IMR-90 (cell line): Measurements from ENCODE around the gene CLEC3B. TPM values are rescaled to one million over a fixed set of nuclear protein-coding genes. Genes with fewer than 3 reads are reported as not detected.

Experiments
- ATAC-seq: fragments of 200-7000 bp; cut with Tn5 transposase; 2 replicates; pipeline ENCODE4 v1.9.1; 2020; ENCODE audit warnings: low read depth, mild to moderate bottlenecking, moderate library complexity
- BruUV-seq: library from RNA; stranded (reverse); fragments of 400-500 nt; replicated peaks from 2 replicates; lab custom pipeline; 2021; lab: Mats Ljungman, UMichigan
- CTCF ChIA-PET: fragments of 300-600 bp; formaldehyde crosslinking; extraction: SDS; loops from one replicate; lab custom pipeline; 2021; ENCODE audit warnings: antibody characterized with exemption; lab: Yijun Ruan, JAX
- POLR2A ChIA-PET: fragments of 300-600 bp; sonication (Branson Sonifier 250); formaldehyde crosslinking; loops from one replicate; lab custom pipeline; 2022; ENCODE audit warnings: antibody characterized with exemption; ENCODE audit not compliant: unreplicated experiment; lab: Charles Lee
- DNase-seq: peaks from one replicate; pipeline ENCODE4 v3.0.0; 2013
- H2AFZ ChIP-seq: replicated peaks from 2 replicates; pipeline ENCODE3; 2013; ENCODE audit warnings: low read length, mild to moderate bottlenecking; ENCODE audit not compliant: poor library complexity
- H2AK5ac ChIP-seq: 2 replicates; pipeline ENCODE4 v1.6.1; 2013; ENCODE audit warnings: low read depth, low read length, inconsistent platforms
- H2AK9ac ChIP-seq: replicated peaks from 2 replicates; pipeline ENCODE3; 2013; ENCODE audit warnings: mild to moderate bottlenecking, low read depth, low read length, moderate library complexity; ENCODE audit not compliant: poor library complexity
- H2BK120ac ChIP-seq: 2 replicates; pipeline ENCODE4 v1.6.1; 2013; ENCODE audit warnings: low read depth, low read length, inconsistent platforms
- H2BK15ac ChIP-seq: 3 replicates; pipeline ENCODE4 v1.6.1; 2013; ENCODE audit warnings: low read depth, low read length, inconsistent platforms
- H2BK20ac ChIP-seq: 2 replicates; pipeline ENCODE4 v1.6.1; 2013; ENCODE audit warnings: low read depth, mild to moderate bottlenecking, inconsistent platforms, low read length, moderate library complexity
- H2BK5ac ChIP-seq: 2 replicates; pipeline ENCODE4 v1.6.1; 2013; ENCODE audit warnings: mild to moderate bottlenecking, low read depth, low read length, inconsistent platforms; ENCODE audit not compliant: poor library complexity, severe bottlenecking
- H3K14ac ChIP-seq: replicated peaks from 2 replicates; pipeline ENCODE4 v1.6.1; 2013; ENCODE audit warnings: low read depth, low read length, inconsistent platforms
- H3K18ac ChIP-seq: 2 replicates; pipeline ENCODE4 v1.6.1; 2013; ENCODE audit warnings: low read depth, low read length, control low read depth
- H3K23ac ChIP-seq: 2 replicates; pipeline ENCODE4 v1.6.1; 2013; ENCODE audit warnings: low read depth, low read length, inconsistent platforms
- H3K27ac ChIP-seq: 2 replicates; pipeline ENCODE4 v1.5.1; 2013; ENCODE audit warnings: mild to moderate bottlenecking, control low read depth, low read length; ENCODE audit not compliant: insufficient read depth
- H3K27me3 ChIP-seq: 2 replicates; pipeline ENCODE4 v1.6.1; 2013; ENCODE audit warnings: low read length; ENCODE audit not compliant: control insufficient read depth, insufficient read depth
- H3K36me3 ChIP-seq: 2 replicates; pipeline ENCODE4 v1.6.1; 2013; ENCODE audit warnings: low read length, mixed read lengths; ENCODE audit not compliant: control insufficient read depth, insufficient read depth
- H3K4ac ChIP-seq: 2 replicates; pipeline ENCODE4 v1.6.1; 2013; ENCODE audit warnings: low read depth, low read length, inconsistent platforms
- H3K4me1 ChIP-seq: 2 replicates; pipeline ENCODE4 v1.6.1; 2013; ENCODE audit warnings: low read length, mixed read lengths; ENCODE audit not compliant: control insufficient read depth, insufficient read depth
- H3K4me2 ChIP-seq: 2 replicates; pipeline ENCODE4 v1.6.1; 2013; ENCODE audit warnings: low read depth, mild to moderate bottlenecking, control low read depth, low read length, moderate library complexity
- H3K4me3 ChIP-seq: 2 replicates; pipeline ENCODE4 v1.5.1; 2013; ENCODE audit warnings: low read depth, mild to moderate bottlenecking, control low read depth, low read length, moderate library complexity; ENCODE audit not compliant: insufficient read depth
- H3K56ac ChIP-seq: 2 replicates; pipeline ENCODE4 v1.6.1; 2013; ENCODE audit warnings: low read length, inconsistent platforms; ENCODE audit not compliant: insufficient read depth; ENCODE audit errors: extremely low read depth
- H3K79me1 ChIP-seq, 2 experiments: 2 replicates each; pipeline ENCODE4 v1.6.1; 2013; ENCODE audit warnings: low read length in 2 of 2, inconsistent platforms in 1 of 2, low read depth in 1 of 2
- H3K9ac ChIP-seq: 2 replicates; pipeline ENCODE4 v1.6.1; 2013; ENCODE audit warnings: low read depth, low read length, control low read depth
- H3K9me1 ChIP-seq: 2 replicates; pipeline ENCODE4 v1.6.1; 2013; ENCODE audit warnings: low read length, inconsistent platforms; ENCODE audit not compliant: insufficient read depth
- H3K9me3 ChIP-seq: 2 replicates; pipeline ENCODE4 v1.6.1; 2013; ENCODE audit warnings: low read length; ENCODE audit not compliant: control insufficient read depth, insufficient read depth
- H4K20me1 ChIP-seq: 2 replicates; pipeline ENCODE4 v1.6.1; 2013; ENCODE audit warnings: low read length, inconsistent platforms; ENCODE audit not compliant: insufficient read depth
- H4K5ac ChIP-seq: 2 replicates; pipeline ENCODE4 v1.6.1; 2013; ENCODE audit warnings: mild to moderate bottlenecking, low read depth, low read length, control low read depth
- H4K8ac ChIP-seq, 2 experiments: 2 replicates each; pipeline ENCODE4 v1.6.1; 2013; ENCODE audit warnings: low read depth in 2 of 2, low read length in 2 of 2, control low read depth in 1 of 2, inconsistent platforms in 1 of 2
- H4K91ac ChIP-seq: 2 replicates; pipeline ENCODE4 v1.6.1; 2013; ENCODE audit warnings: low read depth, low read length, inconsistent platforms; ENCODE audit not compliant: insufficient read depth
- CHD1 ChIP-seq: IDR thresholded peaks from 2 replicates; pipeline ENCODE4 v1.6.1; 2012; ENCODE audit warnings: low read depth, low read length, improper control_type of control experiment
- FOS ChIP-seq: fragments of 150-350 bp; IDR thresholded peaks from 2 replicates; pipeline ENCODE4 v1.6.1; 2016; ENCODE audit warnings: low read depth, low read length
- MAFK ChIP-seq: IDR thresholded peaks from 2 replicates; pipeline ENCODE4 v1.6.1; 2012; ENCODE audit warnings: low read depth, low read length, improper control_type of control experiment
- MXI1 ChIP-seq: IDR thresholded peaks from 2 replicates; pipeline ENCODE4 v1.6.1; 2012; ENCODE audit warnings: low read depth, mild to moderate bottlenecking, low read length, moderate library complexity, borderline replicate concordance
- NFE2L2 ChIP-seq: fragments of 150-350 bp; IDR thresholded peaks from 2 replicates; pipeline ENCODE4 v1.6.1; 2016; ENCODE audit warnings: low read depth, mild to moderate bottlenecking, low read length
- POLR2A ChIP-seq: IDR thresholded peaks from 2 replicates; pipeline ENCODE4 v1.6.1; 2012; ENCODE audit warnings: mild to moderate bottlenecking, low read depth, low read length
- RCOR1 ChIP-seq: IDR thresholded peaks from 2 replicates; pipeline ENCODE4 v1.6.1; 2012; ENCODE audit warnings: mild to moderate bottlenecking, low read length, improper control_type of control experiment; ENCODE audit not compliant: insufficient replicate concordance
- RFX5 ChIP-seq: IDR thresholded peaks from 2 replicates; pipeline ENCODE4 v1.8.0; 2012; ENCODE audit warnings: low read depth, mild to moderate bottlenecking, low read length, moderate library complexity
- SMC3 ChIP-seq: fragments of 150-350 bp; IDR thresholded peaks from 2 replicates; pipeline ENCODE4 v1.6.1; 2016; ENCODE audit warnings: low read depth, mild to moderate bottlenecking, antibody characterized with exemption, low read length, moderate library complexity
- WGBS, 2 experiments: methylation state at CpG; one replicate each; pipeline versions ENCODE4 v1.1.5 to v1.1.7; 2013; ENCODE audit warnings: missing lambda C conversion rate in 2 of 2; ENCODE audit not compliant: insufficient read length in 1 of 2; ENCODE audit errors: extremely low coverage in 2 of 2; 5-methylcytosine and 5-hydroxymethylcytosine counted together
- dilution Hi-C: fragments of 300-500 bp; cut with HindIII; formaldehyde crosslinking; loops from one replicate; pipeline ENCODE4 v1.14.3; 2018; ENCODE audit warnings: low sequenced_read_pairs; ENCODE audit not compliant: unreplicated experiment
- in situ Hi-C: fragments of 300-500 bp; cut with MboI; formaldehyde crosslinking; loops from 3 replicates; pipeline ENCODE4 v1.14.3; 2019; ENCODE audit warnings: low sequenced_read_pairs, inconsistent platforms, mixed read lengths
- intact Hi-C: fragments of 100-400 bp; cut with micrococcal nuclease; formaldehyde crosslinking; loops from 2 replicates; pipeline ENCODE4 v1.10.0; 2022
- polyA plus RNA-seq, 3 experiments: library from polyadenylated mRNA; depleted of rRNA; stranded (reverse); fragments of >200 nt; gene quantifications; 2 replicates each; pipeline ENCODE4 v1.2.3, GENCODE V29; 2012; ENCODE audit warnings: low replicate concordance in 1 of 3
- total RNA-seq: library from RNA; depleted of rRNA; stranded (reverse); fragments of >200 nt; gene quantifications from 2 replicates; pipeline ENCODE4 v1.2.3, GENCODE V29; 2012
- TF ChIP-seq, protein P1 (sequence below): fragments of 150-350 bp; IDR thresholded peaks from 2 replicates; pipeline ENCODE4 v1.6.1; 2016; ENCODE audit warnings: low read depth, mild to moderate bottlenecking, low read length, moderate library complexity, borderline replicate concordance

CLEC3B gene
- total and polyA plus RNA-seq, 2 of the 4 experiments (the other 2 are of a cell fraction): 3.6 to 13.2 TPM

DNA sequence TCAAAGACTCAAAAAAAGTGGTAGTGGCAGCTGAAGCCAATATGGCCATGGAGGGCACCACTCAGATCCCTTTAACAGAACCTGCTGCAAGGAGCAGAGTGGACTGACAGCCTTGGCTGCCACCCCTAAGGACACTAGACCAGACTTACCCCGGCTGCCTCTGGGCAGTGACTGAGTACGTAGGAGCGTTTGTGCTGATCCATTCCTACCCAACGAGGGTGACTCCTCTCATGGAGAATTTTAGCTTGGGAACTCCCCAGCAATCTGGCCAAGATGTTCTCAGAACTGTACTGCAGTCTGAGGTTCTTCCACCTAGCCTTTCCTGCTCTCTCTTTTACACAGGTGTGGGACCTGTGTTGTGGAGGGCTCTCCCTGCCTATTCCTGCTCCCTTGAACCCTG, 22.1 kb downstream of the CLEC3B start (continued):
- TF ChIP-seq RFX5 (no peak), CHD1 (no peak), MXI1 (no peak), FOS (no peak), POLR2A (no peak)

DNA sequence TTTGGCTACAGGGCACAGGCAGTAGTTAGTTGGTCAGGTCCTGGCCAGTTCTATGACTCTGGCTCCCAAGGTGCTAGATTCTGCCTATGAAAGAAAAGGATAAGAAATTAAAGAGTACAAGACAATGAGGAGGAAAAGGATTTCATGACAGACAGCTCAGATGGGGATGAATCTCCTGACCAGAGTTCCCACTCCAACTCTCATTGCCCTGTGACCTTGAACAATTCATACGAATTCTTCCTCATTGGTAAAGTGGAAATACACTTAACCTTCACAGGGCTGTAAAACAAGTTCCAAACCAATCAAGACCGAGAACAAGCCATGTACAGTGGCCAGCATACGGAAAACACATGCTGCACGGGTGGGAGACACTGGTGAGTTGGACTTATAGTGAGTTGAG, 23.7 kb downstream of the CLEC3B start:
- H4K91ac ChIP-seq: peak overlapping the region; percentile 29; the same call in 1 of the 2 replicates
- no peak overlapping the region for H4K5ac ChIP-seq
- H2AK5ac ChIP-seq: peak overlapping the region; percentile 73; the same call in 1 of the 2 replicates
- H2BK15ac ChIP-seq: peak overlapping the region; percentile 96; the same call in 2 of the 3 replicates
- POLR2A ChIA-PET: no interaction called here
- BruUV-seq: no TSS peak
- H3K27ac ChIP-seq: no peak overlapping the region
- DNase-seq: no peak
- no peak overlapping the region for H4K8ac ChIP-seq
- no peak for ATAC-seq
- H3K56ac ChIP-seq: no peak overlapping the region
- CTCF ChIA-PET: no interaction called here
- 0 out of 2 replicates have a peak overlapping the region, but pooled peaks have one; percentile 8 for H3K14ac ChIP-seq
- intact Hi-C loops: loop anchor here (10.0 kb wide), 1 partner anchor 545 kb away; the partner anchor contains the start of gene LIMD1
- H3K36me3 ChIP-seq: no peaks in the 10 kb centered on the region
- H3K18ac ChIP-seq: peak overlapping the region; percentile 37; the same call in 1 of the 2 replicates
- H2AFZ ChIP-seq: no peak overlapping the region
- H2BK120ac ChIP-seq: peak overlapping the region; percentile 76
- H4K20me1 ChIP-seq: no peaks in the 10 kb centered on the region
- peaks cover 9% of the 10 kb centered on the region for H3K4me1 ChIP-seq
- WGBS, 2 experiments: 93% methylated on average over 3 of the region's 4 CpGs; no CpG with 5 or more reads in 1 of the 2 experiments
- H3K9ac ChIP-seq: no peak overlapping the region
- H3K9me3 ChIP-seq: no peaks in the 10 kb centered on the region
- dilution Hi-C loops: loop anchor here (25.0 kb wide), 1 partner anchor 462 kb away; no protein-coding TSS in a partner anchor
- TF ChIP-seq MAFK (no peak), NFE2L2 (no peak), SMC3 (no peak), RCOR1 (no peak), FOS (no peak), CHD1 (no peak)
- TF ChIP-seq, protein P1, sequence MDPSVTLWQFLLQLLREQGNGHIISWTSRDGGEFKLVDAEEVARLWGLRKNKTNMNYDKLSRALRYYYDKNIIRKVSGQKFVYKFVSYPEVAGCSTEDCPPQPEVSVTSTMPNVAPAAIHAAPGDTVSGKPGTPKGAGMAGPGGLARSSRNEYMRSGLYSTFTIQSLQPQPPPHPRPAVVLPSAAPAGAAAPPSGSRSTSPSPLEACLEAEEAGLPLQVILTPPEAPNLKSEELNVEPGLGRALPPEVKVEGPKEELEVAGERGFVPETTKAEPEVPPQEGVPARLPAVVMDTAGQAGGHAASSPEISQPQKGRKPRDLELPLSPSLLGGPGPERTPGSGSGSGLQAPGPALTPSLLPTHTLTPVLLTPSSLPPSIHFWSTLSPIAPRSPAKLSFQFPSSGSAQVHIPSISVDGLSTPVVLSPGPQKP: no peak
- peak overlapping the region; percentile 52; the same call in 1 of the 2 replicates for H2BK20ac ChIP-seq
- H3K9me1 ChIP-seq: peaks cover 9% of the 10 kb centered on the region
- H3K4me3 ChIP-seq: no peak overlapping the region
- H3K4me2 ChIP-seq: no peak overlapping the region
- no peak overlapping the region for H2AK9ac ChIP-seq
- H3K27me3 ChIP-seq: no peaks in the 10 kb centered on the region
- no peak overlapping the region for H3K23ac ChIP-seq
- H3K4ac ChIP-seq: peak overlapping the region; percentile 76
- no peak overlapping the region for H2BK5ac ChIP-seq
- peaks cover 0 to 3% of the 10 kb centered on the region in 2 experiments; a peak in 1 of 4 replicates for H3K79me1 ChIP-seq
- in situ Hi-C loops: loop anchor here (25.0 kb wide), 1 partner anchor 1037 kb away; no protein-coding TSS in a partner anchor
